Activated CD8-positive, alpha-beta memory T cell treated with anti-CD3 and anti-CD28 coated beads, Interleukin-2, amount 50 U/mL, for 1 hour (primary cell): ENCODE measurements around the gene MS4A12.
"Not testable (repeated sequence)": the region's sequence is repeated elsewhere in the genome, so short reads cannot be mapped to it uniquely, and the experiment has no call there.

Experiments used
- DNase-seq: peaks from one replicate; pipeline ENCODE4 v3.0.0-alpha.2; 2020; ENCODE audit errors: extremely low read depth

The MS4A12 gene

DNA sequence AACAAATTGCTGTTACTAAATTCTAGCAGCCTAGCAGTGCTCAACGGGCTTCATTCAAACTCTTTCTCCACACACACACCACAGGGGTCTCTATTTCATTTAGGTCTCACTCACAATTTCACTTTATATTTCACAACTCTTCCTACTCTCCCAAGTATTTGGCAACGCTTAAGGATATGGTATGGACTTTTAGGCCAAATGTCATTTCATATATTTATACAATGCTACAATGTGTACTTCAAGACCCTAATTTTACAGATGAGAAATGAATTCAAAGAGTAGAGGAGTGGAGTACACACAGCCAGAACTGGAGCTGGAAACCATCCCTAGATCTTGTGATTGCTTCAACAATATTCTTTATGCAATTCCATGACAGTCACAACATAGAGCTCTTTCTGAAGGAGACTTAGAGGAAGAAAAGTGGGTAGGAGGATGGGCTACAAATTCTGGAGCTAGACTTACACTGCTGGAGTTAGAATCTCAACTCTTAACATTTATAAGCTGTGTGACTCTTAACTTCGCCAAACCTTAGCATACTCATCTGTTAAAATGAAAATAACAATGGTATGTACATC lies 20.2 kb downstream of the MS4A12 start:
- no peak for DNase-seq

DNA sequence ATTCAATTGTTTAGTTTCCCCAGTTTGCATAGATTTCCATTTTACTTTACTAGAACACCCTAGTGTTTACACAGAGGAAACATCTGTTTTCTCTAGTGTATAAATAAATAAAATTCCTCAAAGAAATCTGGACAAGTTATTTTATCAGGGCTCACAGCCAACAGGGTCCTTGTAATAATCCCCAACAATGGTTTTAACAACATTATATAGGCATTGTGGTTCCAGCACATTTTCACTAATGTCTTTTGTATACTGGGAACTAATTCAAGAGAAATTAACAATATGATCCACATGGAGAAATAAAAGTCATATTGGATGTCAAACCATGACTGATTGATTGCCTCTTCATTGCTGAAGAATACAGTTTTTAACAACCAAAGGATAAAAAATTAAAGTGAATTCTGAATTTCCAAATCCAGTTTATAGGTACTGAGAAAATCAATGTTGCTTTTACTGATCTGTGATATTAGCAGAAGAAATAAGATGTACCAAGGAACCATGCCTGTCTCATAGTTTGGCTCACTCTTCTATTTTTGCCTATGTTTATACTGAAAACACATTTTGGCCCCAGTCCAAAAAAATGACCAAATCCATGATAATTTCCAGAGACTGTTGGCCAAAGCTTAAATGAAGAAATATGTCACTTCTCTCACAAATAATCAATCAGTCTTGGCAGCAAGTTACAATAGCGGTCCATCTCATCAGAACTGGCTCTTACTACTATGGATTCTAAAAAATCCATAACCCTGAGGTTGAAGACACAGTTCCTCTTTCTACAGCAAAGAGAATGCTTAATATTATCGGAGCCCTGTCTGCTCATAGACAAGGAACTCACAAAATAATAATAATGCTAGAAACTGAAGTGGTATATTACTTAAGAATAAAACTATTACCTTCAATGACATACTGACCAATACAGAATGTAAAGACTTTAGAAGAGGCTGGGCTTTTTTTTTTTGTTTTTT lies 21.2 kb downstream of the MS4A12 start:
- no peak for DNase-seq

DNA sequence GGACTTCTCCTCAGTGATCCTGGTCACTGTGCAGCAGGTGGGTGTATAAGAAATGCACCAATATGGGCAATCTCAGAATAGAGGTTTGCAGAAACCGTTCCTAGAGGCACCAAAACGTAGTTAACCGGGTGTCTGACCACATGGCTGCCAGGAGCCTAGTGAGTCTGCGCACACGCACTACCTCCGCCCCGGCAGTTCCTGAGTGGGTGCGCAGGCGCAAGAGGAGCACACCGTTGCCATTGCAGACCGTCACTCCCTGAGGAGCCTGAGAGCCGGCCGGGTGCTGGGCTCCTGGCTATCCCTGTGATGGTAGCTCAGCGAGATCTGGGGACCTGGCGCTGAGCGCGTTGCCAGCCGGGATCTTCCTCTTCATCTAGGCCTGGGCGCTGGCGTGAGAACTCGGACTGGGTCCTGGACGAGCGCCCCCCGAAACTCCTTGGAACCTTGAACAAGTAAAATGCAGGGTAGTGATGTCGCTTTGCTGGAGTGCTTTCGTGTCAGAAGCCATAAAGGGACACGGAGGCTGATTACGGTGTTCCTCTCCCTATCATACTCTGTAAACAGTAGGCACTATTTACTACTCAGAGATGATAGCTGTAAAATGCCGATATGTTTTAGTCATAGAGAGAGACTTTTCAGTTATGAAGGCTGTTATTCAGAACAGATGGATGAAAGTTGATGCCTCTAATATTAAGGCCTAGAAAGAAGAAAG lies 22.7 kb downstream of the MS4A12 start, which contains the start of gene MS4A13:
Gene MS4A13 (plus strand): TSS at position 249 of the 712 bp plus-strand sequence. CDS start 2,692 bp downstream, outside the sequence.
- DNase-seq, result no peak

- no peak for DNase-seq
Observed at GRCh38 chr11:60528465-60528864, 35.9 kb downstream of the MS4A12 start.

- no peak for DNase-seq
Observed at GRCh38 chr11:60528934-60529333, 36.4 kb downstream of the MS4A12 start.

- DNase-seq, result no peak
Observed at GRCh38 chr11:60530454-60531100, 38.0 kb downstream of the MS4A12 start.

- not testable (repeated sequence) for DNase-seq
Observed at GRCh38 chr11:60532383-60532782, 39.8 kb downstream of the MS4A12 start.

- DNase-seq, result not testable (repeated sequence)
Observed at GRCh38 chr11:60538627-60539026, 46.0 kb downstream of the MS4A12 start.

DNA sequence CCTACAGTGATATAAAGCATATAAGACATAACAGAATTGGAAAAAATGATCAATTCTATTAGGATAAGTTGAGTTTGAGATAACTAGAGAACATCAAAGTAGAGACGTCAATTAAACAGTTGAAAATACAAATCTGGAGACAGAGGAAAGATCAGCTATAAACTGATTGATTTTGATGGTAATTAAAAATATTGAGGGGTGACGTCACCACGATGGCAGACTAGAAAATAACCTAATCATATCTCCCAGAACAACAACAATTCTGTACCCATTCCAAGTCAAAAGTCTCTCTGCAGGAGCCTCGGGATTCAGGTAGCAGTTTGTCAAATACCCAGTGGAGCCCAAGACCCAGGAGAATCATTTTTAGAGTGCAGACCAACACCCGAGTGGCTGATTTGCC lies 51.5 kb downstream of the MS4A12 start:
- DNase-seq, result no peak
